ENCODE results near the gene RHOF.

Gene RHOF

GRCh38 chr12:121819212-121819949 lies 25.9 kb upstream of the RHOF start:
- FAIRE-seq = no peak

DNA sequence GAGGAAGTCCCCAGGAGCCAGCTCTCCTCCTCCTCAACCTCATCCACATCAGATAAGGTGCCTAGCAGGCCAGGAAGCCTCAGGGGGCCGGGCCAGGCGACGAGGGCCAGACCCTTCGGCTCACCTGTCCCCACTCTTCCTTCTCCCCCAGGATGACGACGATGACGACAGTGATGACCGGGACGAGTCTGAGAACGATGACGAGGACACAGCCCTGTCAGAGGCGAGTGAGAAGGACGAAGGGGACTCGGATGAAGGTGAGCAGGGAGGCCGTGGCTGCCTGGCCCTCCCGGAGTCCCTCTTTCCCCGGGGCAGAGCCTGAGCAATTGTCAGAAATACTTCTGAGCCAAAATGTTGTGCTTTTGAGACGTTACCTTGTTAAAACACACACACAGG lies 24.2 kb upstream of the RHOF start:
- no peak for FAIRE-seq

DNA sequence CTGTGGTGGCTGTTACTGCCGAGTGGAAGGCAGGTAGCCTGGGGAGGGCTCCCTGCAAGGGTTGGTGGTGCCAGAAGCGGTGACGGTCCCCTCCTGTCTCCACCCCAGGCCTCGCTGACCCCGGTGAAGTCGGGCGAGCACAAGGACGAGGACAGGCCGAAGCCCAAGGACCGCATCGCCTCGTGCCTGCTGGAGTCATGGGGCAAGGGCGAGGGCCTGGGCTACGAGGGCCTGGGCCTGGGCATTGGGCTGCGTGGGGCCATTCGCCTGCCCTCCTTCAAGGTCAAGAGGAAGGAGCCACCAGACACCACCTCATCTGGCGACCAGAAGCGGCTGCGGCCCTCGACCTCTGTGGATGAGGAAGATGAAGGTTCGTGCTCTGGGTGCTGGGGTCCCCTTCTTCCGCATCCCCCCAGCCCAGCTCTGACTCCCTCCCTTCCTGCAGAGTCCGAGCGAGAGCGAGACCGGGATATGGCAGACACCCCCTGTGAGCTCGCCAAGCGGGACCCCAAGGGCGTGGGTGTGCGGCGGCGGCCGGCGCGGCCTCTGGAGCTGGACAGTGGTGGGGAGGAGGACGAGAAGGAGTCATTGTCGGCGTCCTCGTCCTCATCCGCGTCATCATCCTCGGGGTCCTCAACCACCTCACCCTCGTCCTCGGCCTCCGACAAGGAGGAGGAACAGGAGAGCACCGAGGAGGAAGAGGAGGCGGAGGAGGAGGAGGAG lies 23.6 kb upstream of the RHOF start:
- no peak for FAIRE-seq

DNA sequence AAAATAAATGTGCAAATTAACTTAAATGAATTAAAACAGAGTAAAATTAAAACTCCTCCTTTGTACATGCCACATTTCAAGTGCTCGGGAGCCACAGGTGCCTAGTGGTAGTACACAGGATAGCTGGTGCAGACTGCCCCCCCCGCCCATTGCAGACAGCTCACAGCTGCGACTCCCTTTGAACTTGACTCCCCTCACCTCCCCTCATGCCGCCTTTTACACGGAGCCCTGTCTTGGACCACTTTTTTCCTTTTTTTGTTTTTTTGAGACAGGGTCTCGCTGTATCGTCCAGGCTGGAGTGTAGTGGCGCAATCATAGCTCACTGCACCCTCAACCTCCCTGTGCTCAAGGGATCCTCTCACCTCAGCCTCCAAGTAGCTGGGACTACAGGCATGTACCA lies 21.8 kb upstream of the RHOF start:
- no peak for FAIRE-seq

DNA sequence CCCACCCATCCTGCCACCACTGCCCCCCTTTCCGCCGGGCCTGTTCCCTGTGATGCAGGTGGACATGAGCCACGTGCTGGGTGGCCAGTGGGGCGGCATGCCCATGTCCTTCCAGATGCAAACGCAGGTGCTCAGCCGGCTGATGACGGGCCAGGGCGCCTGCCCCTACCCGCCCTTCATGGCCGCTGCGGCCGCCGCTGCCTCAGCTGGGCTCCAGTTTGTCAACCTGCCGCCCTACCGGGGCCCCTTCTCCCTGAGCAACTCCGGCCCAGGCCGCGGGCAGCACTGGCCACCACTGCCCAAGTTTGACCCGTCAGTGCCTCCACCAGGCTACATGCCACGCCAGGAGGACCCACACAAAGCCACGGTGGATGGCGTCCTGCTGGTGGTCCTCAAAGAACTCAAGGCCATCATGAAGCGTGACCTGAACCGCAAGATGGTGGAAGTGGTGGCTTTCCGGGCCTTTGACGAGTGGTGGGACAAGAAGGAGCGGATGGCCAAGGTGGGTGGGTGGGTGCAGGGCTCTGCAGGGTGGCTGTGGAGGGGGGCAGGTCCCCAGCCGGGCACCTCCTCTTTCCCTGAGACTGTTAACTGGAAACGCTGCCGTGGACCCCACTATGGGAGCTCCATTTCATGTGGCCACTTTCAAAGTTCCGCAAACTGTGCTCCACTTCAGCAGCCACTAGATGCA lies 21.1 kb upstream of the RHOF start:
- FAIRE-seq = no peak

- FAIRE-seq = no peak
These were observed 20.5 kb upstream of the RHOF start for GRCh38 chr12:121813951-121814350.

DNA sequence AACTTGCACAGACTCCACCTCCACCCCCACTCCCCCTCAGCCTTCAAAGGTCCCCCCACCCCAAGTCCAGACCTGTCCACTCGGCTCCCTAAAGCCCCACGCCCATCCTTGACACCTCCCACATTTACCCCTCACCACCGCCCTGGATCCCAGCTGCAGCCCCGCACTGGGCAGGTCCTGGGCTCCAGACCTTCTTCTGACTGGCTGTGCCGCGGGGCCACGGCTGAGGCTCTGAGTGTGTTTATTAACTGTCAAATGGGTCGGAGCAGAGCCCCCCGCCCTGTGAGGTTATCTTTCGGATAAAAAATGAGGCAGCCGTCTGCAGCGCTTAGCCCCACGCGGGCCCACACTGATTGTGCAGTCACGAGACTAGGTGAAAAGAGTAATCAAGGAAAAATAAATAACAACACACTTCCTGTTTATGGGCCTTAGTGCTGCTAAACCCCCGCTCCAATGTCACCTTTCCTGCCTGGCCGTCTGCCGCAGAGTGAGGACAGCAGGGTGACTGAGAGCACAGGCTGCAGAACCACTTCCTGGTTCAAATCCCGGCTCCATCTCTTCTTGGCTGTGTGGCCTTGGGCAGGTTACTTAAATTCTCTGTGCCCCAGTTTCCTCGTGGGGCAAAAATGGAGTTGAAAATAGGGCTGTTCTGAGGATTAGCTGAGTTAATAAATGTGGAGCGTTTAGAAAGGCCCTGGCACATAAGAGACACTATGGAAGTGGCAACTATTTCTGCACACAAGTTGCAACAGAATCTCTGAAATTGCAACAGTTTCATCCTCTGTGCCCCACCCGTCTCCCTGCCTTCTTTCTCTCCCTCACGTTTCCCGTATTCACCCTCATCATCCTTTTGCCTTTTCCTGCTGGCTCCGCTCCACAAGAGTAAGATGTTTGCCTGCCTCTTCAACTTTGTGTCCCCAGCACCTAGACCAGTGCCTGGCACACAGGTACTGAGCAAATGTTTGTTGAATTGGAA lies 19.7 kb upstream of the RHOF start:
- FAIRE-seq = no peak

GRCh38 chr12:121812320-121812871 lies 18.9 kb upstream of the RHOF start:
- no peak for FAIRE-seq

GRCh38 chr12:121811434-121812319 lies 18.2 kb upstream of the RHOF start:
- no peak for FAIRE-seq

DNA sequence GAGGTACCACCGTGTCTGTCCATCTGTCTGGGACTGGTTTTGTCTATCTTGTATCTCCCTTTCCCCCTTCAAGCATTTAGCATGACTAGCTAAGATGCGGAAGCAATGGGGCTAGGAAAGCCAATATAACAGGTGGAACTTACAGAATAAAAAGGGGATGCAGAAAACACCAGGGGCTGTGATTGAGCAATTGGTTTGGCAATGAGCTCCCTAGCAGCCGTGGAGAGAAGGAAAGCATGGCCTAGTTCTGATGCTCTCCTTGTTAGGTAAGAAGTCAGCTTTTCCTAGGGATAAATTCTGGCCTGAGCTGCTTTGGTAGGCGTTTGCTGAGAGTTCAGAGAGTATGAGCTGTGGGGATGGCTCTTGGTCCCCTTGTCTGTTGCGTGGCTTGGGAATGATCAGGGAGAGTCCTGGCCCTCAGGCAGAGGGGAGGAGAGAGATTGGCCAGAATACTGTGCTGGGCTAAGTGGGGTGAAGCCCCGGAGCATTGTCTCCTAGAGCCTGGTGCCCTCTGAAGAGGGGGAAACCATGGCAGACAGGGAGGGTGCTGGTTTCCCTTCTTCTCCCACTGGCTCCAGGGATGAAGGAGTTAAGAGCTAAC lies 17.4 kb upstream of the RHOF start:
- no peak for FAIRE-seq

GRCh38 chr12:121810234-121810817 lies 16.8 kb upstream of the RHOF start:
- no peak for FAIRE-seq

DNA sequence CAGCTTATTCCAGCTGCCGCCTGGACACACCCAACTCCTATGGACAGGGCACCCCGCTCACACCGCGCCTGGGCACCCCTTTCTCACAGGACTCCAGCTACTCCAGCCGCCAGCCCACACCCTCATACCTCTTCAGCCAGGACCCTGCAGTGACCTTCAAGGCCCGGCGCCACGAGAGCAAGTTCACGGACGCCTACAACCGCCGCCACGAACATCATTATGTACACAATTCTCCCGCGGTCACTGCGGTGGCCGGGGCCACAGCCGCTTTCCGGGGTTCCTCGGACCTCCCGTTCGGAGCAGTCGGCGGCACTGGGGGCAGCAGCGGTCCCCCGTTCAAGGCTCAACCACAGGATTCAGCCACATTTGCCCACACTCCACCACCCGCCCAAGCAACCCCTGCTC lies 16.2 kb upstream of the RHOF start:
- no peak for FAIRE-seq

- no peak for FAIRE-seq
These were observed 15.1 kb upstream of the RHOF start for GRCh38 chr12:121808623-121809022.

DNA sequence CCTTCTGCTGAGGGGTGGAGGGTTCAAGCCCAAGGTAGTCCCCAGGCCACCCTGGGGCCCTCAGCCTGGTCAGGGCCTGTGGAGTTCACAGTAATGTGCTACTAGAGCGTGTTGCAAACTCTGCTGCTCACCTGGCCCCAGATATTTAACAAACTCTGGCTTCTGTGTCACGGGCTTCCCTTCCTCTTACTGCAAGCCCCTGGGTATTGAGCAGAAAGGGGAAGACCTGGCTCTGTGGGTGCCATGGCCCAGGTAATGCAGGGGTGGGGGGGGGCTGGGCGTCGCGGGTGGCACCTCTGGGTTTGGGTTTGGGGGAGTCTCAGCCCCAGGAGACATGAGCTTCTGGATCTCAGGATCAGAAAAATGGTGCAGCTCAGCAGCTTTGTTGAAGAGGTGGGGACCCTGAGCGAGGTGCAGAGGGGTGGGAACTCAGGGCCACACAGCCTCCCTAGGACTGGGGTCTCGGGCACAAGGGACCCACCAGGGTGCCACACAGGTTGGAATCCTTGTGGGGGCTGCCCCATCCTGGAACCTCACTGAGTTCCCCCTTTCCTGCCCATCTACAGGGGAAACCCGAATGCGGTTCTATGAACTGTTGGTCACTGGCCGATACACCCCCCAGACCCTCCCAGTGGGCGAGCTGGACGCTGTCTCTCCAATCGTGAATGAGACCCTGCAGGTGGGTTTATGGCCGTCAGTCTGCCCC lies 14.3 kb upstream of the RHOF start:
- no peak for FAIRE-seq

DNA sequence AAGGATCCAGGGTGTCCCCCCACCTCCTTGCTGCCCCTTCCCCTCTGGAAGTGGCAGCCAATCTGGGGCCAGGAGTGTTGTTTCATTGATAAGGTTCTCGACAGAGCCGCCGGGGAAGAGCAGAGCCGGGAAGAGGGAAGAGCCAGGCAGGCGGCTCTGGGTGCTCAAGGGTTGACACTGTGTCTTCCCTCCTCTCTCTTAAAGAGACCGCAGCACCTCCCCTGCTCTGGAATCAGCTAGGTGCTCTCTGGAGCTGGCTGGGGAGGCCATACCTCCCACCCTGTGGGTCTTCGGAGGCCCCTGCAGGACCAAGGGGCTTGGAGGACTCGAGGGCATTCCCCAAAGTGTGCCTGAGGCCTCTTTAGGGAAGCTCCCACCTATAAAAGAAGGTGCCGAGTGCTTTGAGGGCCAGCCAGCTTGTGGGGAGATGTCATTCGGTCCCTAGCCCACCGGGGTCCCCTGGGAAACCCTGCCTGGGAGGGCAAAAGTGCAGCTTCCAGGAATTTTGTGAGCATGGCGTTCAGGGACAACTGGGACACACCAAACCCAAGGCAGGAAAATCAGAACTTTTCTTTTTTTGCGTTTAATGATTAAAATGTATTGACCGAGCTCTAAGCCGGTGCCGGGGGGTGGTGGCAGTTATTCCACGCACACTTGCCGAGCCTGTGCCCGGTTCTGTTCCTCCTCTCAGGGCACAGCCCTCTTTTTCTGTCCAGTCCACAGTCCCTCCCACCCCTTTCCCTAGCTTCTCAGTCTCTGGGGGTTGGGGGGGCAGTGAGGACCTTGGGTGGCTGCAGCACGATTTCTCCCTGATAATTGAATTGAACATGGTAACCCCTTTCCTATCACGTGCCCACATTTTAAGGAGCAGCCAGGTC lies 13.3 kb upstream of the RHOF start:
- no peak for FAIRE-seq

GRCh38 chr12:121806009-121806545 lies 12.6 kb upstream of the RHOF start:
- no peak for FAIRE-seq

DNA sequence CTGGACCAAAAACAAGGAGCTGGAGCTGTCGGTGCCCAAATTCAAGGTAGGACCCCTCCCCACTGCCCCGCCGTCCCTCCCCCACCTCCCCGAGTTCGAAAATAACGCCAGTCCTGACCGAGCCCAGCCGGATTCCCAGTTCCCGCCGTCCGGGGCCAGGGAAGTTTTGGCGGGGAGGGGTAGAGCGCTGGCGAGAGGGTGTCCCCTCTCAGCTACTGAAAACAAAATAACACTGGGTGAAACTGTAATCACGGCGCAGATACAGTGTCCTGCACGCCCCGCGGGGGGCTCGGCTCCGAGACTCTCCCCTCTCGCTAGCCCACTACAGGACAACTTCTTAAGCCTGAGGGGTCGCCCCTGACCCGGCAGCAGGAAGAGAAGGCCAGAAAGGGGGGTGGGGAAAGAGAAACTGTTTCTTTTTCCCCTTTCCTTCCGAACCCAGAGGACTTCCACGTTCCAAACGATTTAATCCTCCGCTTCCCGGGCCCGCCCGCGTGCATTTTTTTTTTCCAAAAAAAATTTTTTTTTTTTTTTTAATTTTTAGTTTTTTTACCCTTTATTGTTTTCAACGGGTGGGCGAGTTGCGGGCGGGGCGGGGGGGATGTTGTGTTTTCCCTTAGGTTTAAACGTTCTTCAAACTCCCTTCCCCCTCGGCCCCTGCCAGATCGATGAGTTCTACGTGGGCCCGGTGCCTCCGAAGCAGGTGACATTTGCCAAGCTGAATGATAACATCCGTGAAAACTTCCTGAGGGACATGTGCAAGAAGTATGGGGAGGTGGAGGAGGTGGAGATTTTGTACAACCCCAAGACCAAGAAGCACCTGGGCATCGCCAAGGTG lies 11.9 kb upstream of the RHOF start:
- no peak for FAIRE-seq
